ENCODE data around the gene SH3GL3.

The SH3GL3 gene

GRCh38 chr15:83514584-83514983, 67.4 kb downstream of the SH3GL3 start:
- DNase-seq, result no peak

GRCh38 chr15:83515164-83515563, 68.0 kb downstream of the SH3GL3 start:
- no peak for DNase-seq

GRCh38 chr15:83516935-83517334, 69.8 kb downstream of the SH3GL3 start:
- DNase-seq, result no peak

- DNase-seq, result no peak
These were observed 79.2 kb downstream of the SH3GL3 start for GRCh38 chr15:83526319-83526718.

- no peak for DNase-seq
These were observed 86.3 kb downstream of the SH3GL3 start for GRCh38 chr15:83533410-83533962.

- no peak for DNase-seq
These were observed 90.5 kb downstream of the SH3GL3 start for GRCh38 chr15:83537606-83538005.

GRCh38 chr15:83538682-83539081, 91.5 kb downstream of the SH3GL3 start:
- DNase-seq, result no peak

GRCh38 chr15:83545804-83546511, 98.8 kb downstream of the SH3GL3 start:
- no peak for DNase-seq

GRCh38 chr15:83546512-83546888, 99.4 kb downstream of the SH3GL3 start:
- DNase-seq, result no peak

- DNase-seq, result no peak
These were observed 100.0 kb downstream of the SH3GL3 start for GRCh38 chr15:83547168-83547567.

GRCh38 chr15:83549623-83550022, 102.5 kb downstream of the SH3GL3 start:
- DNase-seq, result no peak

- DNase-seq, result no peak
These were observed 107.4 kb downstream of the SH3GL3 start for GRCh38 chr15:83554558-83554957.

- no peak for DNase-seq
These were observed 108.2 kb downstream of the SH3GL3 start for GRCh38 chr15:83555383-83555782.

GRCh38 chr15:83556068-83556467, 108.9 kb downstream of the SH3GL3 start:
- DNase-seq, result no peak

- no peak for DNase-seq
These were observed 109.6 kb downstream of the SH3GL3 start for GRCh38 chr15:83556754-83557153.

GRCh38 chr15:83558146-83558545, 111.0 kb downstream of the SH3GL3 start:
- DNase-seq, result no peak

- DNase-seq, result no peak
These were observed 112.3 kb downstream of the SH3GL3 start for GRCh38 chr15:83559310-83559966.

- DNase-seq, result no peak
These were observed 114.5 kb downstream of the SH3GL3 start for GRCh38 chr15:83561661-83562060.

- DNase-seq, result no peak
These were observed 118.0 kb downstream of the SH3GL3 start for GRCh38 chr15:83565138-83565537.

- no peak for DNase-seq
These were observed 118.5 kb downstream of the SH3GL3 start for GRCh38 chr15:83565553-83566159.

GRCh38 chr15:83567318-83567717, 120.2 kb downstream of the SH3GL3 start:
- no peak for DNase-seq

- DNase-seq, result no peak
These were observed 122.2 kb downstream of the SH3GL3 start for GRCh38 chr15:83569341-83569740.

GRCh38 chr15:83570756-83571155, 123.6 kb downstream of the SH3GL3 start:
- DNase-seq, result no peak
